ENCODE results near the gene FCN1. TPM values are rescaled to one million over a fixed set of nuclear protein-coding genes. Genes with fewer than 3 reads are reported as not detected.

Gene FCN1
- polyA plus RNA-seq, 1 donor (not counting 4 experiments of a cell fraction or from before 2014, with no cell fraction given): not detected

- Histone ChIP-seq H3K27me3 (ENCODE audit: control insufficient read depth, extremely low read depth, insufficient read depth, low read length) (no peaks in the 10 kb centered on the region), H2AFZ (ENCODE audit: control insufficient read depth, low read length) (no peak overlapping the region), H3K79me2 (ENCODE audit: control insufficient read depth, insufficient read depth, low read length) (no peaks in the 10 kb centered on the region), H3K4me2 (ENCODE audit: control insufficient read depth, extremely low read depth, insufficient read depth, low read depth, low read length) (no peak overlapping the region), H4K20me1 (ENCODE audit: control insufficient read depth, extremely low read depth, insufficient read depth, low read length) (no peaks in the 10 kb centered on the region), H3K9ac (ENCODE audit: control insufficient read depth, extremely low read depth, insufficient read depth, low read length) (no peak overlapping the region), H3K36me3 (ENCODE audit: control insufficient read depth in 2 of 2, extremely low read depth in 1 of 2, insufficient read depth in 2 of 2, low read length in 2 of 2) (no peaks in the 10 kb centered on the region), H3K4me1 (ENCODE audit: control insufficient read depth, extremely low read depth, insufficient read depth, low read length) (no peaks in the 10 kb centered on the region), H3K9me3 (ENCODE audit: control insufficient read depth, low read depth, low read length) (peaks cover 2% of the 10 kb centered on the region), H3K27ac (ENCODE audit: control insufficient read depth, insufficient read depth, low read length) (no peak overlapping the region), H3K4me3 (ENCODE audit: control insufficient read depth in 2 of 3, extremely low read depth in 1 of 3, insufficient read depth in 2 of 3, low read depth in 1 of 3, low read length in 3 of 3) (no peak overlapping the region), H3K9me1 (ENCODE audit: control insufficient read depth, extremely low read depth, insufficient read depth, low read length) (no peaks in the 10 kb centered on the region)
- DNase-seq (ENCODE audit: low read depth, low spot score) (no peak), FAIRE-seq (no peak)
- dilution Hi-C loops (cut with MboI; ENCODE audit: extremely low pct_ligation_motif_present, low sequenced_read_pairs): no loop called here
- TF ChIP-seq EZH2 (IDR thresholded peaks at IDR 0.05; ENCODE audit: low read length) (no peak), CTCF (optimal IDR thresholded peaks at IDR 0.05 in 1 of 3, IDR thresholded peaks at IDR 0.05 in 1 of 3, conservative IDR thresholded peaks at IDR 0.05 in 1 of 3; ENCODE audit: extremely low read depth in 1 of 3, insufficient read depth in 2 of 3, low read length in 3 of 3) (no peak)
These were observed 4.6 kb upstream of the FCN1 start for GRCh38 chr9:134922066-134922931.

- H3K4me2 ChIP-seq (ENCODE audit: control insufficient read depth, extremely low read depth, insufficient read depth, low read depth, low read length): no peak overlapping the region
- dilution Hi-C loops (cut with MboI; ENCODE audit: extremely low pct_ligation_motif_present, low sequenced_read_pairs): no loop called here
- H3K9me1 ChIP-seq (ENCODE audit: control insufficient read depth, extremely low read depth, insufficient read depth, low read length): no peaks in the 10 kb centered on the region
- DNase-seq (ENCODE audit: low read depth, low spot score) (no peak), FAIRE-seq (no peak)
- TF ChIP-seq EZH2 (IDR thresholded peaks at IDR 0.05; ENCODE audit: low read length): no peak
- no peak for TF ChIP-seq CTCF (optimal IDR thresholded peaks at IDR 0.05 in 1 of 3, IDR thresholded peaks at IDR 0.05 in 1 of 3, conservative IDR thresholded peaks at IDR 0.05 in 1 of 3; ENCODE audit: extremely low read depth in 1 of 3, insufficient read depth in 2 of 3, low read length in 3 of 3)
- no peaks in the 10 kb centered on the region for H3K36me3 ChIP-seq (ENCODE audit: control insufficient read depth in 2 of 2, extremely low read depth in 1 of 2, insufficient read depth in 2 of 2, low read length in 2 of 2)
- no peaks in the 10 kb centered on the region for H4K20me1 ChIP-seq (ENCODE audit: control insufficient read depth, extremely low read depth, insufficient read depth, low read length)
- peaks cover 2% of the 10 kb centered on the region for H3K9me3 ChIP-seq (ENCODE audit: control insufficient read depth, low read depth, low read length)
- H3K27me3 ChIP-seq (ENCODE audit: control insufficient read depth, extremely low read depth, insufficient read depth, low read length): no peaks in the 10 kb centered on the region
- H3K4me1 ChIP-seq (ENCODE audit: control insufficient read depth, extremely low read depth, insufficient read depth, low read length): no peaks in the 10 kb centered on the region
- no peak overlapping the region for H3K4me3 ChIP-seq (ENCODE audit: control insufficient read depth in 2 of 3, extremely low read depth in 1 of 3, insufficient read depth in 2 of 3, low read depth in 1 of 3, low read length in 3 of 3)
- H3K9ac ChIP-seq (ENCODE audit: control insufficient read depth, extremely low read depth, insufficient read depth, low read length): no peak overlapping the region
- no peak overlapping the region for H2AFZ ChIP-seq (ENCODE audit: control insufficient read depth, low read length)
- no peak overlapping the region for H3K27ac ChIP-seq (ENCODE audit: control insufficient read depth, insufficient read depth, low read length)
- no peaks in the 10 kb centered on the region for H3K79me2 ChIP-seq (ENCODE audit: control insufficient read depth, insufficient read depth, low read length)
These were observed 1.6 kb upstream of the FCN1 start for GRCh38 chr9:134919303-134919702.

Measured in keratinocyte (primary cell).